WTC11 (cell line): Measurements from ENCODE around the gene ABHD17B. TPM values are rescaled to one million over a fixed set of nuclear protein-coding genes. Genes with fewer than 3 reads are reported as not detected.

ENCODE experiments used
- ATAC-seq: fragments of 200-7000 bp; cut with Tn5 transposase; 2 replicates; pipeline ENCODE4 v1.10.0; 2021; ENCODE audit warnings: mild to moderate bottlenecking, moderate library complexity
- CTCF ChIA-PET: fragments of 300-600 bp; sonication (Branson Sonifier 250); formaldehyde crosslinking; loops from one replicate; lab custom pipeline; 2021; ENCODE audit warnings: antibody characterized with exemption; lab: Charles Lee
- POLR2A ChIA-PET: fragments of 350-600 bp; sonication (Branson Sonifier 250); formaldehyde crosslinking; loops from one replicate; lab custom pipeline; 2021; ENCODE audit warnings: antibody characterized with exemption; lab: Charles Lee
- DNase-seq: peaks from one replicate; pipeline ENCODE4 v3.0.0; 2021; ENCODE audit warnings: low spot score
- H3K27ac Mint-ChIP-seq: 2 replicates; pipeline ENCODE4 v1.8.0; 2021; ENCODE audit warnings: mixed read lengths
- H3K27me3 Mint-ChIP-seq: 2 replicates; pipeline ENCODE4 v1.8.0; 2021; ENCODE audit warnings: low read depth, mild to moderate bottlenecking, moderate library complexity, mixed read lengths
- H3K36me3 Mint-ChIP-seq: 2 replicates; pipeline ENCODE4 v1.8.0; 2021; ENCODE audit warnings: mixed read lengths
- H3K4me1 Mint-ChIP-seq: 2 replicates; pipeline ENCODE4 v1.8.0; 2022; ENCODE audit warnings: mixed read lengths
- H3K4me3 Mint-ChIP-seq: 2 replicates; pipeline ENCODE4 v1.8.0; 2021; ENCODE audit warnings: mild to moderate bottlenecking, moderate library complexity, mixed read lengths
- H3K9me3 Mint-ChIP-seq: 2 replicates; pipeline ENCODE4 v1.8.0; 2021; ENCODE audit warnings: mixed read lengths
- EMX1 ChIP-seq: fragments of 250-450 bp; sonication (Bioruptor Pico); IDR thresholded peaks from 2 replicates; pipeline ENCODE4 v1.8.0; 2021; ENCODE audit warnings: mild to moderate bottlenecking
- FOXJ3 ChIP-seq: sonication (generic); formaldehyde crosslinking; IDR thresholded peaks from 2 replicates; pipeline ENCODE4 v1.9.0; 2021; ENCODE audit warnings: missing genetic modification reagents, mild to moderate bottlenecking, borderline replicate concordance
- FOXP1 ChIP-seq: sonication (generic); formaldehyde crosslinking; IDR thresholded peaks from 2 replicates; pipeline ENCODE4 v1.8.0; 2022; ENCODE audit warnings: missing genetic modification reagents, mild to moderate bottlenecking, moderate library complexity, borderline replicate concordance
- GABPB1 ChIP-seq: sonication (generic); formaldehyde crosslinking; IDR thresholded peaks from 2 replicates; pipeline ENCODE4 v1.8.1; 2023; ENCODE audit warnings: mild to moderate bottlenecking, missing genetic modification reagents
- KAT7 ChIP-seq: sonication (generic); formaldehyde crosslinking; IDR thresholded peaks from 2 replicates; pipeline ENCODE4 v1.8.1; 2023; ENCODE audit warnings: missing genetic modification reagents, mild to moderate bottlenecking, borderline replicate concordance
- NR2C2 ChIP-seq: sonication (generic); formaldehyde crosslinking; IDR thresholded peaks from 2 replicates; pipeline ENCODE4 v1.8.0; 2022; ENCODE audit warnings: mild to moderate bottlenecking, missing genetic modification reagents
- NR3C1 ChIP-seq: sonication (generic); formaldehyde crosslinking; conservative IDR thresholded peaks from 2 replicates; pipeline ENCODE4 v1.8.1; 2023; ENCODE audit warnings: low read depth, mild to moderate bottlenecking, missing genetic modification reagents
- PRRX2 ChIP-seq: fragments of 250-450 bp; sonication (Bioruptor Pico); IDR thresholded peaks from 2 replicates; pipeline ENCODE4 v1.8.0; 2021; ENCODE audit warnings: mild to moderate bottlenecking
- SMAD4 ChIP-seq: sonication (generic); formaldehyde crosslinking; IDR thresholded peaks from 2 replicates; pipeline ENCODE4 v1.8.0; 2022; ENCODE audit warnings: mild to moderate bottlenecking, missing genetic modification reagents
- ZNF138 ChIP-seq: sonication (generic); formaldehyde crosslinking; conservative IDR thresholded peaks from 2 replicates; pipeline ENCODE4 v1.8.1; 2022; ENCODE audit warnings: mild to moderate bottlenecking, moderate library complexity, missing genetic modification reagents
- ZNF219 ChIP-seq: sonication (generic); formaldehyde crosslinking; IDR thresholded peaks from 2 replicates; pipeline ENCODE4 v1.8.0; 2023; ENCODE audit warnings: missing genetic modification reagents, mild to moderate bottlenecking, borderline replicate concordance
- ZNF232 ChIP-seq: sonication (generic); formaldehyde crosslinking; IDR thresholded peaks from 2 replicates; pipeline ENCODE4 v1.8.0; 2022; ENCODE audit warnings: mild to moderate bottlenecking, missing genetic modification reagents
- ZNF396 ChIP-seq: fragments of 250-450 bp; sonication (Bioruptor Pico); IDR thresholded peaks from 2 replicates; pipeline ENCODE4 v1.8.0; 2021; ENCODE audit warnings: mild to moderate bottlenecking, moderate library complexity, borderline replicate concordance
- total RNA-seq: library from RNA; stranded (reverse); gene quantifications from 3 replicates; pipeline ENCODE4 v1.2.3, GENCODE V29; 2021
- TF ChIP-seq, protein P1 (sequence below): fragments of 250-450 bp; sonication (Bioruptor Pico); IDR thresholded peaks from 2 replicates; pipeline ENCODE4 v1.9.0; 2021; ENCODE audit warnings: mild to moderate bottlenecking
- TF ChIP-seq, protein P2 (sequence below): sonication (generic); formaldehyde crosslinking; conservative IDR thresholded peaks from 2 replicates; pipeline ENCODE4 v1.8.1; 2022; ENCODE audit warnings: mild to moderate bottlenecking, missing genetic modification reagents
- TF ChIP-seq, protein P3 (sequence below): sonication (generic); formaldehyde crosslinking; IDR thresholded peaks from 2 replicates; pipeline ENCODE4 v1.8.1; 2022; ENCODE audit warnings: mild to moderate bottlenecking, missing genetic modification reagents, moderate library complexity, borderline replicate concordance
- TF ChIP-seq, protein P4 (sequence below): fragments of 250-450 bp; sonication (Bioruptor Pico); IDR thresholded peaks from 2 replicates; pipeline ENCODE4 v1.9.0; 2021; ENCODE audit warnings: moderate library complexity, mild to moderate bottlenecking, inconsistent platforms, borderline replicate concordance
- TF ChIP-seq, protein P5 (sequence below): sonication (generic); formaldehyde crosslinking; IDR thresholded peaks from 2 replicates; pipeline ENCODE4 v1.8.1; 2022; ENCODE audit warnings: low read depth, missing genetic modification reagents, borderline replicate concordance
- TF ChIP-seq, protein P6 (sequence below): sonication (generic); formaldehyde crosslinking; IDR thresholded peaks from 2 replicates; pipeline ENCODE4 v1.8.1; 2022; ENCODE audit warnings: mild to moderate bottlenecking, moderate library complexity, missing genetic modification reagents
- TF ChIP-seq, protein P7 (sequence below): sonication (generic); formaldehyde crosslinking; IDR thresholded peaks from 2 replicates; pipeline ENCODE4 v1.8.1; 2023; ENCODE audit warnings: mild to moderate bottlenecking, missing genetic modification reagents, borderline replicate concordance
- TF ChIP-seq, protein P8 (sequence below): sonication (generic); formaldehyde crosslinking; IDR thresholded peaks from 2 replicates; pipeline ENCODE4 v1.8.0; 2022; ENCODE audit warnings: mild to moderate bottlenecking, missing genetic modification reagents
- TF ChIP-seq, protein P9 (sequence below): sonication (generic); formaldehyde crosslinking; IDR thresholded peaks from 2 replicates; pipeline ENCODE4 v1.8.1; 2023; ENCODE audit warnings: mild to moderate bottlenecking, missing genetic modification reagents

ABHD17B gene
- total RNA-seq, 1 experiment from 2014 or later, result 56.6 TPM

DNA sequence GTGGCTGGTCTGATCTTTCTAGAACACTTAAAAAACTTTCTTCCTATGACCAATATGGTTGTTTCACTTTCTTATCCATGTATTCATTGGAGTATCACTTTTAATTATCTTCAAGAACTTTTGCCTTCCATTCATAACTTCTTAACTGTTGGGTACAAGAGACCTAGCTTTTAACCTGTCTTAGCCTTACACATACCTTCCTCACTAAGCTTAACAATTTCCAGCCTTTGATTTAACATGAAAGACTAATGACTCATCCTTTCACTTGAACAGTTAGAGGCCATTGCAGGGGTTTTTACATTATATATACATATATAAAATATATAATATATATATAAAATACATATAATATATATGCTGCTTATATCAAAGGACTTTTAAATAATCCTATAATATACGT, 57.9 kb downstream of the ABHD17B start:
- CTCF ChIA-PET, result no interaction called here
- Mint-ChIP-seq H3K27ac (no peak overlapping the region), H3K36me3 (peaks cover 8% of the 10 kb centered on the region), H3K4me1 (no peaks in the 10 kb centered on the region), H3K4me3 (no peak overlapping the region), H3K27me3 (no peaks in the 10 kb centered on the region), H3K9me3 (peaks cover 7% of the 10 kb centered on the region)
- POLR2A ChIA-PET, result no interaction called here
- no peak for DNase-seq
- no peak for ATAC-seq
- TF ChIP-seq, protein P1, sequence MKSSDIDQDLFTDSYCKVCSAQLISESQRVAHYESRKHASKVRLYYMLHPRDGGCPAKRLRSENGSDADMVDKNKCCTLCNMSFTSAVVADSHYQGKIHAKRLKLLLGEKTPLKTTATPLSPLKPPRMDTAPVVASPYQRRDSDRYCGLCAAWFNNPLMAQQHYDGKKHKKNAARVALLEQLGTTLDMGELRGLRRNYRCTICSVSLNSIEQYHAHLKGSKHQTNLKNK, result no peak
- TF ChIP-seq FOXJ3 (no peak), NR3C1 (CRISPR knock-in tag) (no peak), FOXP1 (no peak), PRRX2 (CRISPR knock-in tag) (no peak), SMAD4 (CRISPR knock-in tag) (no peak), ZNF219 (no peak), EMX1 (CRISPR knock-in tag) (no peak), ZNF138 (CRISPR knock-in tag) (no peak), ZNF232 (CRISPR knock-in tag) (no peak), GABPB1 (no peak)
- TF ChIP-seq, protein P2, sequence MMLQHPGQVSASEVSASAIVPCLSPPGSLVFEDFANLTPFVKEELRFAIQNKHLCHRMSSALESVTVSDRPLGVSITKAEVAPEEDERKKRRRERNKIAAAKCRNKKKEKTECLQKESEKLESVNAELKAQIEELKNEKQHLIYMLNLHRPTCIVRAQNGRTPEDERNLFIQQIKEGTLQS (CRISPR knock-in tag), result no peak
- TF ChIP-seq, protein P3, sequence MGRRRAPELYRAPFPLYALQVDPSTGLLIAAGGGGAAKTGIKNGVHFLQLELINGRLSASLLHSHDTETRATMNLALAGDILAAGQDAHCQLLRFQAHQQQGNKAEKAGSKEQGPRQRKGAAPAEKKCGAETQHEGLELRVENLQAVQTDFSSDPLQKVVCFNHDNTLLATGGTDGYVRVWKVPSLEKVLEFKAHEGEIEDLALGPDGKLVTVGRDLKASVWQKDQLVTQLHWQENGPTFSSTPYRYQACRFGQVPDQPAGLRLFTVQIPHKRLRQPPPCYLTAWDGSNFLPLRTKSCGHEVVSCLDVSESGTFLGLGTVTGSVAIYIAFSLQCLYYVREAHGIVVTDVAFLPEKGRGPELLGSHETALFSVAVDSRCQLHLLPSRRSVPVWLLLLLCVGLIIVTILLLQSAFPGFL (CRISPR knock-in tag), result no peak
- TF ChIP-seq, protein P4, sequence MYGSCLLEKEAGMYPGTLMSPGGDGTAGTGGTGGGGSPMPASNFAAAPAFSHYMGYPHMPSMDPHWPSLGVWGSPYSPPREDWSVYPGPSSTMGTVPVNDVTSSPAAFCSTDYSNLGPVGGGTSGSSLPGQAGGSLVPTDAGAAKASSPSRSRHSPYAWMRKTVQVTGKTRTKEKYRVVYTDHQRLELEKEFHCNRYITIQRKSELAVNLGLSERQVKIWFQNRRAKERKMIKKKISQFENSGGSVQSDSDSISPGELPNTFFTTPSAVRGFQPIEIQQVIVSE (CRISPR knock-in tag), result no peak

DNA sequence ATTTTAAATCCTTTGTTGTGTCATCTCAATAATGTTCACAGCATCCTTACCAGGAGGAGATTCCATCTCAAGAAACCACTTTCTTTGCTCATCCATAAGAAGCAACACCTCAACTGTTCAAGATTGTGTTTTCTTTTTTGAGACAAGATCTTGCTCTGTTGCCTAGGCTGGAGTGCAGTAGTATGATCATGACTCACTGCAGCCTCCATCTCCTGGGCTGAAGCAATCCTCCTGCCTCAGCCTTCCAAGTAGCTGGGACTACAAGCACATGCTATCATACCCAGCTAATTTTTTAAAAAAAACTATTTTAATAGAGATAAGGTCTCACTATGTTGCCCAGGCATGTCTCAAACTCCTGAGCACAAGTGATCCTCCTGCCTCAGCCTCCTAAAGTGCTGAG, 60.0 kb downstream of the ABHD17B start:
- H3K36me3 Mint-ChIP-seq, result peaks cover 8% of the 10 kb centered on the region
- DNase-seq (no peak), ATAC-seq (no peak)
- no peaks in the 10 kb centered on the region for H3K27me3 Mint-ChIP-seq
- H3K4me3 Mint-ChIP-seq, result no peak overlapping the region
- CTCF ChIA-PET, result no interaction called here
- H3K9me3 Mint-ChIP-seq, result peaks cover 7% of the 10 kb centered on the region
- TF ChIP-seq, protein P5, sequence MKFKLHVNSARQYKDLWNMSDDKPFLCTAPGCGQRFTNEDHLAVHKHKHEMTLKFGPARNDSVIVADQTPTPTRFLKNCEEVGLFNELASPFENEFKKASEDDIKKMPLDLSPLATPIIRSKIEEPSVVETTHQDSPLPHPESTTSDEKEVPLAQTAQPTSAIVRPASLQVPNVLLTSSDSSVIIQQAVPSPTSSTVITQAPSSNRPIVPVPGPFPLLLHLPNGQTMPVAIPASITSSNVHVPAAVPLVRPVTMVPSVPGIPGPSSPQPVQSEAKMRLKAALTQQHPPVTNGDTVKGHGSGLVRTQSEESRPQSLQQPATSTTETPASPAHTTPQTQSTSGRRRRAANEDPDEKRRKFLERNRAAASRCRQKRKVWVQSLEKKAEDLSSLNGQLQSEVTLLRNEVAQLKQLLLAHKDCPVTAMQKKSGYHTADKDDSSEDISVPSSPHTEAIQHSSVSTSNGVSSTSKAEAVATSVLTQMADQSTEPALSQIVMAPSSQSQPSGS, result no peak
- H3K27ac Mint-ChIP-seq, result no peak overlapping the region
- POLR2A ChIA-PET, result no interaction called here
- H3K4me1 Mint-ChIP-seq, result no peaks in the 10 kb centered on the region

DNA sequence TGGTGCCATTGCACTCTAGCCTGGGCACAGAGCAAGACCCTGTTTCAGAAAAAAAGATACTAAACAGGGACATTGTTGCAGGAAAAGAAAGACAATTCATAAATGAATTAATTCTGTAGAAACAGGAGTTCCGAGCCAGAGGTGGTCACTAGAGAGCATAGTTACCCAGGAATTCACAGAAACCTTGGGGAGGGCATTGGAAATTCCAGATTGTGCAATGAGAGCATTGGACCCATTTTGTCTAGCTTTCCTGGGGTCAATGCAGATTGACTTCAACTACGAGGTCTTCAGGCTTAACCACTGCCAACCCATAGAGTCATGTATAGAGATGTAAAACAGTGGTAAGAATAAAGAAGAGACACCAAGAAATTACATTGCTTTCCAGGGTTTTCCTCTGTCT, 63.1 kb downstream of the ABHD17B start:
- H3K4me3 Mint-ChIP-seq, result no peak overlapping the region
- DNase-seq (no peak), ATAC-seq (no peak)
- POLR2A ChIA-PET, result no interaction called here
- H3K27me3 Mint-ChIP-seq, result no peaks in the 10 kb centered on the region
- no peak overlapping the region for H3K27ac Mint-ChIP-seq
- no peaks in the 10 kb centered on the region for H3K4me1 Mint-ChIP-seq
- H3K36me3 Mint-ChIP-seq, result peaks cover 8% of the 10 kb centered on the region
- H3K9me3 Mint-ChIP-seq, result peaks cover 7% of the 10 kb centered on the region
- CTCF ChIA-PET, result no interaction called here
- TF ChIP-seq, protein P6, sequence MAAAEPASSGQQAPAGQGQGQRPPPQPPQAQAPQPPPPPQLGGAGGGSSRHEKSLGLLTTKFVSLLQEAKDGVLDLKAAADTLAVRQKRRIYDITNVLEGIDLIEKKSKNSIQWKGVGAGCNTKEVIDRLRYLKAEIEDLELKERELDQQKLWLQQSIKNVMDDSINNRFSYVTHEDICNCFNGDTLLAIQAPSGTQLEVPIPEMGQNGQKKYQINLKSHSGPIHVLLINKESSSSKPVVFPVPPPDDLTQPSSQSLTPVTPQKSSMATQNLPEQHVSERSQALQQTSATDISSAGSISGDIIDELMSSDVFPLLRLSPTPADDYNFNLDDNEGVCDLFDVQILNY, result no peak
- TF ChIP-seq, protein P4 (CRISPR knock-in tag), result no peak
- TF ChIP-seq NR2C2 (CRISPR knock-in tag), result no peak
- TF ChIP-seq, protein P7, sequence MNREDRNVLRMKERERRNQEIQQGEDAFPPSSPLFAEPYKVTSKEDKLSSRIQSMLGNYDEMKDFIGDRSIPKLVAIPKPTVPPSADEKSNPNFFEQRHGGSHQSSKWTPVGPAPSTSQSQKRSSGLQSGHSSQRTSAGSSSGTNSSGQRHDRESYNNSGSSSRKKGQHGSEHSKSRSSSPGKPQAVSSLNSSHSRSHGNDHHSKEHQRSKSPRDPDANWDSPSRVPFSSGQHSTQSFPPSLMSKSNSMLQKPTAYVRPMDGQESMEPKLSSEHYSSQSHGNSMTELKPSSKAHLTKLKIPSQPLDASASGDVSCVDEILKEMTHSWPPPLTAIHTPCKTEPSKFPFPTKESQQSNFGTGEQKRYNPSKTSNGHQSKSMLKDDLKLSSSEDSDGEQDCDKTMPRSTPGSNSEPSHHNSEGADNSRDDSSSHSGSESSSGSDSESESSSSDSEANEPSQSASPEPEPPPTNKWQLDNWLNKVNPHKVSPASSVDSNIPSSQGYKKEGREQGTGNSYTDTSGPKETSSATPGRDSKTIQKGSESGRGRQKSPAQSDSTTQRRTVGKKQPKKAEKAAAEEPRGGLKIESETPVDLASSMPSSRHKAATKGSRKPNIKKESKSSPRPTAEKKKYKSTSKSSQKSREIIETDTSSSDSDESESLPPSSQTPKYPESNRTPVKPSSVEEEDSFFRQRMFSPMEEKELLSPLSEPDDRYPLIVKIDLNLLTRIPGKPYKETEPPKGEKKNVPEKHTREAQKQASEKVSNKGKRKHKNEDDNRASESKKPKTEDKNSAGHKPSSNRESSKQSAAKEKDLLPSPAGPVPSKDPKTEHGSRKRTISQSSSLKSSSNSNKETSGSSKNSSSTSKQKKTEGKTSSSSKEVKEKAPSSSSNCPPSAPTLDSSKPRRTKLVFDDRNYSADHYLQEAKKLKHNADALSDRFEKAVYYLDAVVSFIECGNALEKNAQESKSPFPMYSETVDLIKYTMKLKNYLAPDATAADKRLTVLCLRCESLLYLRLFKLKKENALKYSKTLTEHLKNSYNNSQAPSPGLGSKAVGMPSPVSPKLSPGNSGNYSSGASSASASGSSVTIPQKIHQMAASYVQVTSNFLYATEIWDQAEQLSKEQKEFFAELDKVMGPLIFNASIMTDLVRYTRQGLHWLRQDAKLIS (CRISPR knock-in tag), result no peak
- TF ChIP-seq, protein P8, sequence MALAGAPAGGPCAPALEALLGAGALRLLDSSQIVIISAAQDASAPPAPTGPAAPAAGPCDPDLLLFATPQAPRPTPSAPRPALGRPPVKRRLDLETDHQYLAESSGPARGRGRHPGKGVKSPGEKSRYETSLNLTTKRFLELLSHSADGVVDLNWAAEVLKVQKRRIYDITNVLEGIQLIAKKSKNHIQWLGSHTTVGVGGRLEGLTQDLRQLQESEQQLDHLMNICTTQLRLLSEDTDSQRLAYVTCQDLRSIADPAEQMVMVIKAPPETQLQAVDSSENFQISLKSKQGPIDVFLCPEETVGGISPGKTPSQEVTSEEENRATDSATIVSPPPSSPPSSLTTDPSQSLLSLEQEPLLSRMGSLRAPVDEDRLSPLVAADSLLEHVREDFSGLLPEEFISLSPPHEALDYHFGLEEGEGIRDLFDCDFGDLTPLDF, result no peak
- TF ChIP-seq, protein P9, sequence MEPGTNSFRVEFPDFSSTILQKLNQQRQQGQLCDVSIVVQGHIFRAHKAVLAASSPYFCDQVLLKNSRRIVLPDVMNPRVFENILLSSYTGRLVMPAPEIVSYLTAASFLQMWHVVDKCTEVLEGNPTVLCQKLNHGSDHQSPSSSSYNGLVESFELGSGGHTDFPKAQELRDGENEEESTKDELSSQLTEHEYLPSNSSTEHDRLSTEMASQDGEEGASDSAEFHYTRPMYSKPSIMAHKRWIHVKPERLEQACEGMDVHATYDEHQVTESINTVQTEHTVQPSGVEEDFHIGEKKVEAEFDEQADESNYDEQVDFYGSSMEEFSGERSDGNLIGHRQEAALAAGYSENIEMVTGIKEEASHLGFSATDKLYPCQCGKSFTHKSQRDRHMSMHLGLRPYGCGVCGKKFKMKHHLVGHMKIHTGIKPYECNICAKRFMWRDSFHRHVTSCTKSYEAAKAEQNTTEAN, result no peak
- no peak for TF ChIP-seq KAT7 (CRISPR knock-in tag)
- no peak for TF ChIP-seq ZNF396
